HepG2 (cell line): ENCODE results near the gene CCSER1. TPM values are rescaled to one million over a fixed set of nuclear protein-coding genes. Genes with fewer than 3 reads are reported as not detected.

Experiments used
- ATAC-seq: fragments of 200-7000 bp; cut with Tn5 transposase; 3 replicates; pipeline ENCODE4 v1.9.1; 2020; ENCODE audit warnings: mild to moderate bottlenecking, moderate library complexity
- BruUV-seq: library from RNA; stranded (reverse); fragments of 400-500 nt; replicated peaks from 2 replicates; lab custom pipeline; 2021; lab: Mats Ljungman, UMichigan
- CTCF ChIA-PET: fragments of 300-600 bp; formaldehyde crosslinking; extraction: SDS; loops from one replicate; lab custom pipeline; 2021; ENCODE audit warnings: low total read pairs, inconsistent platforms, low intra/inter-chr PET ratio; lab: Yijun Ruan, JAX
- POLR2A ChIA-PET: fragments of 350-600 bp; sonication (Branson Sonifier 250); formaldehyde crosslinking; loops from one replicate; lab custom pipeline; 2020; ENCODE audit warnings: antibody characterized with exemption, inconsistent platforms; lab: Yijun Ruan, JAX
- DNase-seq: peaks from one replicate; pipeline ENCODE4 v3.0.0-alpha.2; 2015; ENCODE audit warnings: low spot score
- FAIRE-seq: peaks from 3 replicates; lab custom pipeline; 2011; peaks lifted over from hg19 to GRCh38; lab: Jason Lieb, UNC
- H2AFZ ChIP-seq: one replicate; pipeline ENCODE4 v1.6.1; 2011; ENCODE audit warnings: low read length, inconsistent platforms
- H3K27ac ChIP-seq: fragments of 300-600 bp; 3 replicates; pipeline ENCODE4 v1.8.0; 2011; ENCODE audit warnings: mixed run types, mild to moderate bottlenecking, mixed read lengths, low read length, inconsistent platforms; ENCODE audit not compliant: insufficient read depth; ENCODE audit errors: extremely low read length
- H3K27me3 ChIP-seq, 2 experiments: fragments of 200-600 bp in 1 of 2; 2 replicates in 1 of 2; 3 replicates in 1 of 2; pipeline versions ENCODE4 v1.6.0 to v1.8.0; 2011; ENCODE audit warnings: low read length in 2 of 2, mild to moderate bottlenecking in 2 of 2, moderate library complexity in 2 of 2, inconsistent platforms in 1 of 2; ENCODE audit not compliant: insufficient read depth in 2 of 2, control insufficient read depth in 1 of 2
- H3K36me3 ChIP-seq, 2 experiments: fragments of 200-600 bp in 1 of 2; replicated peaks in 1 of 2; 2 replicates in 1 of 2; 3 replicates in 1 of 2; pipeline versions ENCODE4 v1.5.1 to v1.8.0; 2011; ENCODE audit warnings: low read length in 2 of 2, inconsistent platforms in 1 of 2; ENCODE audit not compliant: insufficient read depth in 2 of 2, control insufficient read depth in 1 of 2
- H3K4me1 ChIP-seq: 2 replicates; pipeline ENCODE4 v1.5.1; 2012; ENCODE audit warnings: low read length, inconsistent platforms; ENCODE audit not compliant: insufficient read depth
- H3K4me2 ChIP-seq: 2 replicates; pipeline ENCODE4 v1.6.0; 2011; ENCODE audit warnings: low read depth, low read length, inconsistent platforms
- H3K4me3 ChIP-seq, 3 experiments: fragments of 200-600 bp in 1 of 3; sonication (generic), shearing (Covaris generic) in 1 of 3; replicated peaks in 1 of 3; 2 replicates each; pipeline ENCODE4 v1.5.1; 2011 to 2016; ENCODE audit warnings: low read length in 3 of 3, inconsistent platforms in 2 of 3, low read depth in 2 of 3, mild to moderate bottlenecking in 2 of 3, control low read depth in 1 of 3, mixed read lengths in 1 of 3; ENCODE audit not compliant: insufficient read depth in 1 of 3
- H3K79me2 ChIP-seq: one replicate; pipeline ENCODE4 v1.6.1; 2011; ENCODE audit warnings: low read length, inconsistent platforms; ENCODE audit not compliant: insufficient read depth
- H3K9ac ChIP-seq: 2 replicates; pipeline ENCODE4 v1.6.0; 2011; ENCODE audit warnings: mild to moderate bottlenecking, low read depth, low read length, inconsistent platforms; ENCODE audit not compliant: insufficient read depth
- H3K9me3 ChIP-seq: 2 replicates; pipeline ENCODE4 v1.5.1; 2012; ENCODE audit warnings: mild to moderate bottlenecking, low read length
- H4K20me1 ChIP-seq: 2 replicates; pipeline ENCODE4 v1.6.0; 2011; ENCODE audit warnings: inconsistent platforms, mild to moderate bottlenecking, low read length, moderate library complexity; ENCODE audit not compliant: insufficient read depth
- BRCA1 ChIP-seq: sonication (generic); formaldehyde crosslinking; IDR thresholded peaks from 2 replicates; pipeline ENCODE4 v1.4.0; 2020; ENCODE audit warnings: missing genetic modification reagents
- KDM4B ChIP-seq: sonication (generic); formaldehyde crosslinking; IDR thresholded peaks from 2 replicates; pipeline ENCODE4 v1.4.0; 2020; ENCODE audit warnings: missing genetic modification reagents
- PTBP1 ChIP-seq: fragments of 200-400 bp; formaldehyde crosslinking; IDR thresholded peaks from 2 replicates; pipeline ENCODE4 v1.6.1; 2018; ENCODE audit warnings: low read length, low read depth; ENCODE audit not compliant: poor library complexity, severe bottlenecking
- RBM22 ChIP-seq: fragments of 200-400 bp; formaldehyde crosslinking; optimal IDR thresholded peaks from 2 replicates; pipeline ENCODE3; 2017; ENCODE audit warnings: mild to moderate bottlenecking, low read length, moderate library complexity
- SALL1 ChIP-seq: sonication (generic); formaldehyde crosslinking; IDR thresholded peaks from 2 replicates; pipeline ENCODE4 v1.8.0; 2022; ENCODE audit warnings: mild to moderate bottlenecking, missing genetic modification reagents
- SALL2 ChIP-seq: sonication (generic); formaldehyde crosslinking; IDR thresholded peaks from 2 replicates; pipeline ENCODE4 v1.8.1; 2023; ENCODE audit warnings: mild to moderate bottlenecking, missing genetic modification reagents, inconsistent platforms
- YEATS2 ChIP-seq: sonication (generic); formaldehyde crosslinking; IDR thresholded peaks from 2 replicates; pipeline ENCODE4 v1.4.0; 2020; ENCODE audit warnings: missing genetic modification reagents, borderline replicate concordance
- ZFP36L2 ChIP-seq: sonication (generic); formaldehyde crosslinking; IDR thresholded peaks from 2 replicates; pipeline ENCODE4 v1.4.0; 2020; ENCODE audit warnings: missing genetic modification reagents
- ZNF24 ChIP-seq: fragments of 450-650 bp; IDR thresholded peaks from 2 replicates; pipeline ENCODE4 v1.6.1; 2017; ENCODE audit warnings: antibody characterized with exemption, mild to moderate bottlenecking
- ZNF280D ChIP-seq: sonication (generic); formaldehyde crosslinking; IDR thresholded peaks from 2 replicates; pipeline ENCODE4 v1.5.1; 2020; ENCODE audit warnings: mild to moderate bottlenecking, missing genetic modification reagents
- ZNF382 ChIP-seq: sonication (generic); formaldehyde crosslinking; IDR thresholded peaks from 2 replicates; pipeline ENCODE4 v1.5.0; 2020; ENCODE audit warnings: missing genetic modification reagents, mild to moderate bottlenecking, borderline replicate concordance
- ZNF570 ChIP-seq: sonication (generic); formaldehyde crosslinking; IDR thresholded peaks from 2 replicates; pipeline ENCODE4 v1.4.0; 2020; ENCODE audit warnings: mild to moderate bottlenecking, missing genetic modification reagents, borderline replicate concordance
- ZNF691 ChIP-seq: sonication (generic); formaldehyde crosslinking; IDR thresholded peaks from 2 replicates; pipeline ENCODE4 v1.4.0; 2020; ENCODE audit warnings: missing genetic modification reagents, low read depth, mild to moderate bottlenecking, borderline replicate concordance
- ZSCAN25 ChIP-seq: sonication (generic); formaldehyde crosslinking; IDR thresholded peaks from 2 replicates; pipeline ENCODE4 v1.8.0; 2022; ENCODE audit warnings: mild to moderate bottlenecking, missing genetic modification reagents
- WGBS: methylation state at CpG from one replicate; pipeline ENCODE4 v1.1.6; 2017; ENCODE audit warnings: low lambda C conversion rate; 5-methylcytosine and 5-hydroxymethylcytosine counted together
- in situ Hi-C: cut with HindIII; loops from 2 replicates; pipeline ENCODE4 v1.10.0; 2017; ENCODE audit warnings: low pct_unique_long_range_greater_than_20kb; ENCODE audit not compliant: extremely low pct_ligation_motif_present
- intact Hi-C: fragments of 100-400 bp; cut with micrococcal nuclease; formaldehyde crosslinking; loops from one replicate; pipeline ENCODE4 v1.10.0; 2022; ENCODE audit not compliant: unreplicated experiment
- polyA plus RNA-seq, 8 experiments: library from polyadenylated mRNA; depleted of rRNA in 3 of 8; stranded (reverse) in 7 of 8; unstranded in 1 of 8; fragments of >200 nt; fragmentation: Illumina TruSeq in 4 of 8; extraction: Trizol in 4 of 8; gene quantifications; 2 replicates each; pipeline versions ENCODE4 v1.2.1 to v1.2.3, GENCODE V29; 2011 to 2016; ENCODE audit warnings: low read depth in 4 of 8, missing spikeins in 1 of 8, mixed read lengths in 1 of 8; ENCODE audit not compliant: insufficient read depth in 1 of 8
- total RNA-seq, 5 experiments: library from RNA; depleted of rRNA; stranded (reverse); fragments of >200 nt; fragmentation: Illumina TruSeq; extraction: Trizol; gene quantifications; 2 replicates each; pipeline ENCODE4 v1.2.3, GENCODE V29; 2016; ENCODE audit warnings: low read depth in 1 of 5

CCSER1 gene
- total and polyA plus RNA-seq, 2 of the 13 experiments (the other 11 are each of a cell fraction or from before 2014, with no cell fraction given), result not detected

GRCh38 chr4:91256043-91256442, 1128.8 kb downstream of the CCSER1 start:
- H3K4me1 ChIP-seq, result no peaks in the 10 kb centered on the region
- ChIA-PET POLR2A (no interaction called here), CTCF (no interaction called here)
- H3K27ac ChIP-seq, result no peak overlapping the region
- in situ Hi-C loops (no loop called here), intact Hi-C loops (no loop called here)
- no peaks in the 10 kb centered on the region for H3K9me3 ChIP-seq
- no TSS peak for BruUV-seq
- FAIRE-seq (no peak), ATAC-seq (no peak), DNase-seq (no peak)
- no peaks in the 10 kb centered on the region for H3K27me3 ChIP-seq
- no peak overlapping the region for H3K4me3 ChIP-seq
- H2AFZ ChIP-seq, result no peak overlapping the region
- no peaks in the 10 kb centered on the region for H3K36me3 ChIP-seq
- 9% methylated on average over 5 of the region's 5 CpGs for WGBS
- H4K20me1 ChIP-seq, result no peaks in the 10 kb centered on the region
- H3K9ac ChIP-seq, result no peak overlapping the region
- H3K79me2 ChIP-seq, result no peaks in the 10 kb centered on the region
- no peak for TF ChIP-seq ZNF691
- TF ChIP-seq ZSCAN25 (CRISPR knock-in tag), result no peak
- no peak for TF ChIP-seq RBM22
- no peak for TF ChIP-seq SALL1 (CRISPR knock-in tag)
- TF ChIP-seq KDM4B (CRISPR knock-in tag), result no peak
- no peak for TF ChIP-seq YEATS2 (CRISPR knock-in tag)
- TF ChIP-seq SALL2, result no peak
- no peak for TF ChIP-seq BRCA1
- no peak for TF ChIP-seq ZFP36L2 (CRISPR knock-in tag)
- no peak for TF ChIP-seq ZNF280D (CRISPR knock-in tag)
- no peak for TF ChIP-seq PTBP1
- TF ChIP-seq ZNF570, result no peak
- no peak for TF ChIP-seq ZNF382 (CRISPR knock-in tag)
- TF ChIP-seq ZNF24, result no peak
- H3K4me2 ChIP-seq, result no peak overlapping the region
